Measurements from ENCODE around the gene FCRL3.

Gene FCRL3

GRCh38 chr1:157734321-157734720 is 33.8 kb upstream of the FCRL3 start:
- Histone ChIP-seq H3K9ac (ENCODE audit: low read depth, low read length, poor library complexity, severe bottlenecking) (no peak overlapping the region), H3F3A (ENCODE audit: low read depth) (no peaks in the 10 kb centered on the region), H2AFZ (ENCODE audit: low read length) (no peak overlapping the region), H3K9me2 (replicated peaks; ENCODE audit: low read depth, low read length) (no peaks in the 10 kb centered on the region), H3K4me1 (ENCODE audit: insufficient read depth, low read length, poor library complexity, severe bottlenecking) (peaks cover 4% of the 10 kb centered on the region), H3K36me3 (ENCODE audit: insufficient read depth, low read length) (no peaks in the 10 kb centered on the region), H4K20me1 (ENCODE audit: insufficient read depth, low read length, poor library complexity, severe bottlenecking) (no peaks in the 10 kb centered on the region), H3K27me3 (ENCODE audit: insufficient read depth, low read length, poor library complexity, severe bottlenecking) (no peaks in the 10 kb centered on the region), H3K4me2 (ENCODE audit: low read depth, low read length, poor library complexity, severe bottlenecking) (no peak overlapping the region), H3K79me2 (ENCODE audit: insufficient read depth, low read length) (no peaks in the 10 kb centered on the region), H3K4me3 (ENCODE audit: low read length, poor library complexity, severe bottlenecking) (no peak overlapping the region), H3K9me3 (ENCODE audit: insufficient read depth, low read depth, low read length) (no peaks in the 10 kb centered on the region)
- no peak for TF ChIP-seq EZH2phosphoT487 (IDR thresholded peaks at IDR 0.05; ENCODE audit: borderline replicate concordance)
- no peak for TF ChIP-seq CTCF (conservative IDR thresholded peaks at IDR 0.05; ENCODE audit: low read length)

- H4K20me1 ChIP-seq (ENCODE audit: insufficient read depth, low read length, poor library complexity, severe bottlenecking), result no peaks in the 10 kb centered on the region
- no peaks in the 10 kb centered on the region for H3K9me2 ChIP-seq (replicated peaks; ENCODE audit: low read depth, low read length)
- no peaks in the 10 kb centered on the region for H3K79me2 ChIP-seq (ENCODE audit: insufficient read depth, low read length)
- no peaks in the 10 kb centered on the region for H3F3A ChIP-seq (ENCODE audit: low read depth)
- TF ChIP-seq CTCF (conservative IDR thresholded peaks at IDR 0.05; ENCODE audit: low read length) (no peak), EZH2phosphoT487 (IDR thresholded peaks at IDR 0.05; ENCODE audit: borderline replicate concordance) (no peak)
- H2AFZ ChIP-seq (ENCODE audit: low read length), result no peak overlapping the region
- H3K4me3 ChIP-seq (ENCODE audit: low read length, poor library complexity, severe bottlenecking), result no peak overlapping the region
- H3K27me3 ChIP-seq (ENCODE audit: insufficient read depth, low read length, poor library complexity, severe bottlenecking), result no peaks in the 10 kb centered on the region
- peaks cover 4% of the 10 kb centered on the region for H3K4me1 ChIP-seq (ENCODE audit: insufficient read depth, low read length, poor library complexity, severe bottlenecking)
- no peak overlapping the region for H3K9ac ChIP-seq (ENCODE audit: low read depth, low read length, poor library complexity, severe bottlenecking)
- H3K36me3 ChIP-seq (ENCODE audit: insufficient read depth, low read length), result no peaks in the 10 kb centered on the region
- H3K4me2 ChIP-seq (ENCODE audit: low read depth, low read length, poor library complexity, severe bottlenecking), result no peak overlapping the region
- no peaks in the 10 kb centered on the region for H3K9me3 ChIP-seq (ENCODE audit: insufficient read depth, low read depth, low read length)
Observed at GRCh38 chr1:157732755-157733154, 32.2 kb upstream of the FCRL3 start.

- no peak overlapping the region for H3K9ac ChIP-seq (ENCODE audit: low read depth, low read length, poor library complexity, severe bottlenecking)
- H3K79me2 ChIP-seq (ENCODE audit: insufficient read depth, low read length), result no peaks in the 10 kb centered on the region
- no peak overlapping the region for H3K4me2 ChIP-seq (ENCODE audit: low read depth, low read length, poor library complexity, severe bottlenecking)
- H4K20me1 ChIP-seq (ENCODE audit: insufficient read depth, low read length, poor library complexity, severe bottlenecking), result no peaks in the 10 kb centered on the region
- H3K36me3 ChIP-seq (ENCODE audit: insufficient read depth, low read length), result no peaks in the 10 kb centered on the region
- no peak overlapping the region for H3K4me3 ChIP-seq (ENCODE audit: low read length, poor library complexity, severe bottlenecking)
- H3F3A ChIP-seq (ENCODE audit: low read depth), result no peaks in the 10 kb centered on the region
- TF ChIP-seq EZH2phosphoT487 (IDR thresholded peaks at IDR 0.05; ENCODE audit: borderline replicate concordance), result no peak
- TF ChIP-seq CTCF (conservative IDR thresholded peaks at IDR 0.05; ENCODE audit: low read length), result no peak
- peaks cover 16% of the 10 kb centered on the region for H3K4me1 ChIP-seq (ENCODE audit: insufficient read depth, low read length, poor library complexity, severe bottlenecking)
- H3K9me3 ChIP-seq (ENCODE audit: insufficient read depth, low read depth, low read length), result peaks cover 16% of the 10 kb centered on the region; the same call in 1 of the 2 replicates
- no peaks in the 10 kb centered on the region for H3K27me3 ChIP-seq (ENCODE audit: insufficient read depth, low read length, poor library complexity, severe bottlenecking)
- H3K9me2 ChIP-seq (replicated peaks; ENCODE audit: low read depth, low read length), result no peaks in the 10 kb centered on the region
- no peak overlapping the region for H2AFZ ChIP-seq (ENCODE audit: low read length)
Observed at GRCh38 chr1:157725221-157725577, 24.6 kb upstream of the FCRL3 start.

Measured in Loucy (cell line).